Pancreas (tissue), 10 donors: ENCODE measurements around the gene NPR3. TPM values are rescaled to one million over a fixed set of nuclear protein-coding genes. Genes with fewer than 3 reads are reported as not detected.

ENCODE experiments used
- ATAC-seq, 4 donors: fragments of 200-7000 bp; cut with Tn5 transposase; one replicate each; pipeline versions ENCODE4 v1.8.0 to v1.9.1; 2020; ENCODE audit warnings: mild to moderate bottlenecking in 4 of 4, moderate library complexity in 4 of 4
- DNase-seq, 6 donors: peaks; one replicate each; pipeline ENCODE4 v3.0.0-alpha.2; 2020
- FAIRE-seq: peaks from 2 replicates; lab custom pipeline; 2012; peaks lifted over from hg19 to GRCh38; lab: Jason Lieb, UNC
- H3K27ac ChIP-seq, 4 donors: fragments of 200-600 bp; sonication (generic); 1 replicate in 3 of 4; 2 replicates in 1 of 4; pipeline versions ENCODE4 v1.5.0 to v1.8.0; 2020
- H3K27me3 ChIP-seq, 4 donors: fragments of 200-600 bp; one replicate each; pipeline ENCODE4 v1.8.0; 2021
- H3K36me3 ChIP-seq, 3 donors: fragments of 200-600 bp; sonication (generic) in 1 of 3; one replicate each; pipeline versions ENCODE4 v1.5.0 to v1.8.0; 2020 to 2021
- H3K4me1 ChIP-seq, 3 donors: fragments of 200-600 bp; one replicate each; pipeline ENCODE4 v1.8.0; 2021
- H3K4me3 ChIP-seq, 4 donors: fragments of 200-600 bp; sonication (generic) in 2 of 4; one replicate each; pipeline versions ENCODE4 v1.5.0 to v1.8.0; 2020 to 2021
- H3K9me3 ChIP-seq, 4 donors: fragments of 200-600 bp; one replicate each; pipeline ENCODE4 v1.8.0; 2021
- CTCF ChIP-seq, 4 donors: fragments of 200-600 bp; sonication (generic) in 3 of 4; IDR thresholded peaks; one replicate each; pipeline versions ENCODE4 v1.5.0 to v1.8.0; 2021; ENCODE audit warnings: antibody characterized with exemption in 4 of 4
- WGBS, 2 donors: extraction: QIAGEN DNeasy Blood & Tissue Kit; methylation state at CpG; one replicate each; pipeline ENCODE4 v1.1.7; 2013; 5-methylcytosine and 5-hydroxymethylcytosine counted together
- intact Hi-C, 3 donors: fragments of 100-400 bp; cut with DNase I; formaldehyde crosslinking; loops; one replicate each; pipeline versions ENCODE4 v1.11.1 to v1.14.2; 2022
- polyA plus RNA-seq, 2 donors: library from polyadenylated mRNA; stranded (reverse); fragments of 200-250 nt; gene quantifications; one replicate each; pipeline ENCODE4 v1.2.3, GENCODE V29; 2013
- total RNA-seq, 6 donors: library from RNA; stranded (reverse); fragmentation: NEBNext Ultra II Directional in 4 of 6; extraction: Animal tissue kit (Norgen Biotek cat#: 25700) in 4 of 6; gene quantifications; one replicate each; pipeline versions ENCODE4 v1.2.1 to v1.2.4, GENCODE V29; 2021 to 2023
- donor health status: healthy with polysubstance abuse.
- donor health status: DM: no; HTN: no; CAD: no; lungs with moderate emphysema.
- donor health status: DM: no; HTN: no; CAD: no.
- donor health status: control.
- donor health status: control.
- donor health status: Bipolar disorder and iron deficiency.
- donor health status: DM: yes; HTN: yes; CAD: no.
- donor health status: DM: no; HTN: no; CAD: no.
- donor health status: DM: no; HTN: no; CAD: no.
- donor health status: DM: yes; HTN: yes; CAD: no.

The NPR3 gene
- total and polyA plus RNA-seq, 8 donors: 0.25 to 1.3 (median 0.54) TPM

GRCh38 chr5:32752411-32752810 lies 41.3 kb downstream of the NPR3 start:
- Histone ChIP-seq H3K4me1 (no peaks in the 10 kb centered on the region), H3K4me3 (no peak overlapping the region), H3K9me3 (no peaks in the 10 kb centered on the region), H3K27ac (no peak overlapping the region), H3K27me3 (no peaks in the 10 kb centered on the region), H3K36me3 (no peaks in the 10 kb centered on the region)
- no peak for DNase-seq
- ATAC-seq: no peak
- intact Hi-C loops: no loop called here
- TF ChIP-seq CTCF (IDR thresholded peaks at IDR 0.05): no peak
- no peak for FAIRE-seq
- 63 to 67% methylated on average over 4 of the region's 4 CpGs for WGBS, 2 donors

- intact Hi-C loops: no loop called here
- FAIRE-seq: no peak
- H3K9me3 ChIP-seq: no peaks in the 10 kb centered on the region
- DNase-seq: no peak
- 55 to 73% methylated on average over 2 of the region's 2 CpGs for WGBS, 2 donors
- TF ChIP-seq CTCF (IDR thresholded peaks at IDR 0.05): no peak
- no peaks in the 10 kb centered on the region for H3K4me1 ChIP-seq
- no peaks in the 10 kb centered on the region for H3K27me3 ChIP-seq
- no peak for ATAC-seq
- no peaks in the 10 kb centered on the region for H3K36me3 ChIP-seq
- no peak overlapping the region for H3K27ac ChIP-seq
- no peak overlapping the region for H3K4me3 ChIP-seq
Observed at GRCh38 chr5:32753051-32753450, 41.9 kb downstream of the NPR3 start.

GRCh38 chr5:32753765-32754164 lies 42.6 kb downstream of the NPR3 start:
- Histone ChIP-seq H3K9me3 (no peaks in the 10 kb centered on the region), H3K36me3 (no peaks in the 10 kb centered on the region), H3K27me3 (no peaks in the 10 kb centered on the region), H3K4me3 (no peak overlapping the region), H3K27ac (no peak overlapping the region), H3K4me1 (no peaks in the 10 kb centered on the region)
- intact Hi-C loops: no loop called here
- no peak for ATAC-seq
- DNase-seq: no peak
- no peak for TF ChIP-seq CTCF (IDR thresholded peaks at IDR 0.05)
- no peak for FAIRE-seq

- no peak overlapping the region for H3K4me3 ChIP-seq
- no peaks in the 10 kb centered on the region for H3K9me3 ChIP-seq
- FAIRE-seq: no peak
- no peaks in the 10 kb centered on the region for H3K4me1 ChIP-seq
- no peak for ATAC-seq
- H3K27me3 ChIP-seq: no peaks in the 10 kb centered on the region
- intact Hi-C loops: no loop called here
- no peak for TF ChIP-seq CTCF (IDR thresholded peaks at IDR 0.05)
- H3K27ac ChIP-seq: no peak overlapping the region
- WGBS, 2 donors: 40 to 54% methylated on average over 1 of the region's 1 CpG
- H3K36me3 ChIP-seq: no peaks in the 10 kb centered on the region
- no peak for DNase-seq
Observed at GRCh38 chr5:32754284-32754683, 43.2 kb downstream of the NPR3 start.

- H3K4me1 ChIP-seq: no peaks in the 10 kb centered on the region
- ATAC-seq (no peak), DNase-seq (no peak)
Observed at GRCh38 chr5:32760091-32760509, 49.0 kb downstream of the NPR3 start.

More at GRCh38 chr5:32760091-32760509, 49.0 kb downstream of the NPR3 start:
- Histone ChIP-seq H3K27me3 (no peaks in the 10 kb centered on the region), H3K36me3 (no peaks in the 10 kb centered on the region), H3K4me3 (no peak overlapping the region), H3K9me3 (no peaks in the 10 kb centered on the region), H3K27ac (no peak overlapping the region)
- FAIRE-seq: no peak
- no peak for TF ChIP-seq CTCF (IDR thresholded peaks at IDR 0.05)
- intact Hi-C loops: no loop called here
- 57 to 68% methylated on average over 4 of the region's 4 CpGs for WGBS, 2 donors
